Ovary (tissue), 3 donors: ENCODE measurements around the gene FAM83D.

Source experiments
- CTCF ChIP-seq, 3 donors: fragments of 450-650 bp in 2 of 3; fragments of 200-600 bp in 1 of 3; IDR thresholded peaks; one replicate each; pipeline versions ENCODE4 v1.5.1 to v1.8.0; 2016 to 2022; ENCODE audit warnings: antibody characterized with exemption in 3 of 3, mild to moderate bottlenecking in 1 of 3
- EP300 ChIP-seq: sonication (generic); formaldehyde crosslinking; IDR thresholded peaks from one replicate; pipeline ENCODE4 v1.6.1; 2017; ENCODE audit warnings: antibody characterized with exemption
- donor health status: DM: no; HTN: no; CAD: no.

GRCh38 chr20:38907918-38908677 is 18.1 kb upstream of the FAM83D start:
- TF ChIP-seq CTCF (IDR thresholded peaks at IDR 0.05), result no peak
- TF ChIP-seq EP300, result no peak
